ENCODE data around the gene C4orf36.
A peak's percentile ranks its signal among the peaks of the same experiment; 100 is the strongest.
"Not testable (repeated sequence)": the region's sequence is repeated elsewhere in the genome, so short reads cannot be mapped to it uniquely, and the experiment has no call there.

Gene C4orf36

DNA sequence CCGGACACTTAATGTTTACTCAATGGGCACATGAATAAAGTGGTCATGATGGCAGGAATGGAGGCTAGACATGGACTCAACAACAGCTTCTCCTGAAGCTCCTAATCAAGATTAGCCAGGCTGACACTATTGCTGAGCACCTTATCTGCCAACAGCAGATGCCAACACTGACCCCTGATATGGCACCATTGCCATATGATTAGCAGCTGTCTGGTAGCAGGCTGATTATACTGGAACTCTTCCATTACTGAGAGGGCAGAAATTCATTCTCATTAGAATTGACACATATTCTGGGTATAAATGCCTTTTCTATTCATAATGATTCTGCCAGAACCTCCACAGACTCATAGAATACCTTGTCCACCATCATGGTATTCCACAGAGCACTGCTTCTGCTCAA, 24.2 kb upstream of the C4orf36 start:
- DNase-seq = no peak

DNA sequence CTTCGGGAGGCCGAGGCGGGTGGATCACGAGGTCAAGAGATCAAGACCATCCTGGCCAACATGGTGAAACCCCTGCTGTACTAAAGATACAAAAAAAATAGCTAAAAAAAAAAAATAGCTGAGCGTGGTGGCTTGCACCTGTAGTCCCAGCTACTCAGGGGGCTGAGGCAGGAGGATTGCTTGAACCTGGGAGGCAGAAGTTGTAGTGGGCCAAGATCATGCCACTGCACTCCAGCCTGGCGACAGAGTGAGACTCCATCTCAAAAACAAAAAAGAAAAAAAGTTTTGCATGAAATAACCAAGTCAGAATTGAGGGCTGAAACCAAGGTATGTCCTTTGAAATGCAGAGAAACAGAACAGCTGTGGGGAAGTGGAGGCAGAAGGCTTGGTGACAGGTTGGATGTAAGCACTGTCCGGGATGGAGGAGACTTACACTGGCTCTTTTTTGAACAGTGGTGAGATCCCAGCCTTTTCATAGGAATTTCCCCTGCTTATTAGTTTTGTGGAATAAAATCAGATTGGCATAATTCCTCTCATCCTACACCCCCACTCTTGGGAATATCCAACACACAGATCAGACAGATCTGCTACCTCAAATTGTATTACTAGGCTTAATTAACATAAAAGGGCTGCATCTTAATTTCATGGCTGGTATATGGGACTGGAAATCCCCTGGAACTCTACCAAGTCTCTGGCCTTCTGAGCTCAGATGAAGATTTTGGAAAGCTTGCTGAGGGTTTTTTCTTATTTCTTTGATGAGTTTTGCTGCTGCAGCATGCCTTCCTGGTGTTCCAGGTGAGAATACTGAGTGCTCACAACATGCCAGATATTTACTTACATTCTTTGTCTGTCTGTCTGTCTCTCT, 18.8 kb upstream of the C4orf36 start:
- DNase-seq = no peak

DNA sequence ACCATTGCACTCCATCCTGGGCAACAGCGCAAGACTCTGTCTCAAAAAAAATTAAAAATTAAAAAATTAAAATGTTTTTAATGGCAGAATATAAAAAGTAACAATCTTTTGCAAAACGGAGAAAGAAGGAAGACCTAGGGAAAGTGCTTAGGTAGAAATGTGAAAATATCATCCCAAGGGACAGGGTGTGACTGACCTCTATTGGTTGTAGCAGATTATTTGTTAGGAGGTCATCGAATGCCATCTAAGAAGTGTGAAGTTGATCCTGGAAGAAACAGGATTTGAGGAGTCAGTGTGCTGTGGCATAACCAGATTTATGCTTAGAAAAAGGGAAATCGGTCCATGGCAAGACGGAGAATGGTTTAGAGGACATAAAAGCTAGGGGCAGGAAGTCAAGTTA, 18.1 kb upstream of the C4orf36 start:
- no peak for DNase-seq

DNA sequence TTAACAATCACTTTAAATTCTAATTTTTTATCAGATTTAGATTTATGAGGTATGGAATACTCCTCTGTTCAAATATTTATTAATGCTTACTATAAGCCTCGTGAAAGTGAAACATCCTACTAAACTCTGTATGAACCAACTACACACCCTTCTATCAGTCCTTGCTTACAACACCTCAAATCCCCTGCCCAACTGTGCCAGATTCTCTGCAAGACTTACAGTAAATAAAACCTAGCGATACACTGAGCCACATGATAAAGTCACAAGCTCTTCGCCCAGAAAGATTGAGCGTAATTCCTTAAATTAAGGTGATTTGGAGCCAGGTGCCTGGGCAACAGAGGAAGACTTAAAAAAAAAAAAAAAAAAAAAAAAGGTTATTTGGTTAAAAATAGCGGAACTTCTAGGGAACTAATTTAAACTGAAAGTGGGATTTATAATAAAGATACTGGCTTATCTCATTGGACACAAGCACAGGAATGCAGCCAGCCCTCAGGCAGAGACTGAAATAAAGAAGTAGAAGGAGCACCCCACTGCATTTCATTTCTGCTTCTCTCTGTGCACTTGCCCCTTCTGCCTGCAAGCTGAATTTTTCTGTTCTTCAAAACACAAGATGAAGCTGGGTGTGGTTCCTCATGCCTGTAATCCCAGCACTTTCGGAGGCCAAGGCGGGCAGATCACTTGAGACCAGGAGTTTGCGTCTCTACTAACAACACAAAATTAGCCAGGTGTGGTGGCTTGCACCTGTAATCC, 17.5 kb upstream of the C4orf36 start:
- no peak for DNase-seq

DNA sequence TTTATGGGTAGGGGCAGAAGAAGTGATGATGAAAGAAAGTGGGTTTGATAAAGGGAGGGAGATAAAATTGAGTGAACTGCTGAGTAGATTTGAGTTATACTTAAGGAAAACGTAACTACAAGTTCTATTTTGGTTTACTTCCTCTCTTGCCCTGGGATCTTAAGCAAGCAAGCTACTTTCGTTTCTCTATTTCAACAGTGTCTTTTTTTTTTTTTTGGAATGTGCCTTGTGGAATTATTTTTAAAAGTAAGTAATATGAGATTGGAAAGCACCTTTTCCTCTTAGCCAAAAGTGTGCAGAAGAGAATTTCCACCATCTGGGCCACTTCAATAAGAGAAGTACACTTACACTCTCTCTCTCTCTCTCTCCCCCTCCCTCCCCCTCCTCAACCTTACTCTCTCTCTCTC, 16.0 kb upstream of the C4orf36 start:
- DNase-seq = no peak

DNA sequence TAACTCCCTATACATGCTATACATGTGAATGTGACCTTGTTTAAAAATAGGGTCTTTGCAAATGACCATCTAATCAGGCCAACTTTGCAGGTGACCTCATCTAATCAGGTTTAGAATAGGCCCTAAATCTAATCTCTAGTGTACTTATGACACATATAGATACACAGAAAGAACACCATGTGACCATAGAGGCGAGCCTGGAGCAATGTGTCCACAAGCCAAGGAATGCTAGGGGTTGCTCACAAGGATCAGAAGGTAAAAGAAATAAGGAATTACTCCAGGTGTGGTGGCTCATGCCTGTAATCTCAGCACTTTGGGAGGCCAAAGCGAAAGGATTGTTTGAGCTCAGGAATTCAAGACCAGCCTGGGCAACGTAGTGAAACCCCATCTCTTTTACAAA, 9.6 kb upstream of the C4orf36 start:
- no peak for DNase-seq

DNA sequence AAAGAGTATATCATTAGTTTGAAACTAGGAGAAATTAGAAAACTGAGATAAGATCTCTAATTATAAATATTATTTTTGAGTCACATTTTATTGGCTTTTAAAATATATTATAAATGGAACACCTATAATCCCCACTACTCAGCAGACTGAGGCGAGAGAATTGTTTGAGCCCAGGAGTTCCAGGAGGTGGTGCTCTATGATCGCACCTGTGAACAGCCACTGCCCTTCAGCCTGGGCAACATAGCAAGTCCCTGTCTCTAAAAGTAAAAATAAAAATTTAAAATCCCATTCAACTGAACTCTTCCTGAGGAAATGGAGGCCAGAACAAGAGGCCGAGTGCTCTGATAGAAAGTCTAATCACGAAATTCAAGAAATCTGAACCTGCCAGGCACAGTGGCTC, 6.3 kb upstream of the C4orf36 start:
- DNase-seq = no peak

DNA sequence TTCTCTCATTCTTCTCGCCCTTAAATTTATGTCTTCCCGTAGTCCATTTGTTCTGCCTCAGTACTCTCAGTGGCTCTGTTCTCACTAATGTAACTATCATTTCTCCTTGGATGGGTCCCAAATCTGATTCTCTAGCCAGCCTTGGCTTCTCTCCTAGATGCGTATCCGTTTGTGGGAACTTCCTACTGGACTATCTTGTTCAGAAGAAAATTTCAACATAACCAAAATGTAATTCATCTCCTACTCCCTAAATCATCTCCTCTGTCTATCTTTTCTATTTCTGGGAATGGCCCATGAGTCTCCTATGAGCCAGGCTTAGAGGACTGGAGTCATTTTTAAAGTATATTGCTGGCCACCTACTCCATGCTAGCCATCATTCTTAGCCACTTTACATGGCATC, 4.4 kb upstream of the C4orf36 start:
- DNase-seq = no peak

DNA sequence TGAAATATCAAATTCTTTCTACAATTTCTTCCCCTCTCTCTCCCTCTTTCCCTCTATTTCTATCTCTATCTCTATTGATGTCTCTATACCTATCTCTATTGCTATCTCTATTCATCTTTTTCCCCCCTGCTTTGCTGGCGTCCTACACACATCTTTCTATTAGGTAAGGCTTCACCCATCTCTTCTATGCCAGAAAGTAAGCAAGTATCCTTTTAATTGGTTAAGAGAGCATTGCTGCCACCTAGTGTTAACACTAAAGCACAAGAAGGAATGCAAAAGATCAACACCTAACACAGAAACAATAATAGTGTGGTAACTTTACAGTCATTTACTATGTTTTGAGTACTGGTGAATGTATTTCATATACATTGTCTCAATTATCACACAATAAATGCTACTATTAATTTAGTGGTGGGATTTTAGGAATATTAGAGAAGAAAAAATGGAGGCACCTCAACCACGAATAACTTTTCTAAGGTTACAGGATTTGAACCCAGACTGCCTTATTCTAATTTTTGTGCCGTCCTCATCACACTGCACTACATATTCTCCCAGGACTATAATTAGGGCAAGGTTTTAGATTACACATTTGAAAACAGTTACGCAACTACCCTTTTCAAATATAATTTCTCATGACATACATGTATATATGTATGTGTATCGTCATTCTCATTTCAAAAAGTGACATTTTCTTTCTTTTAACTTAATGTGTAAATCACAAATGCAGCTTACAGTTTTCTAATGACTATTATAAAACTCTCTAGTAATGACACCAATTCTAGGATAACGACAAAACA, 3.7 kb upstream of the C4orf36 start:
- peak; percentile 77 for DNase-seq

DNA sequence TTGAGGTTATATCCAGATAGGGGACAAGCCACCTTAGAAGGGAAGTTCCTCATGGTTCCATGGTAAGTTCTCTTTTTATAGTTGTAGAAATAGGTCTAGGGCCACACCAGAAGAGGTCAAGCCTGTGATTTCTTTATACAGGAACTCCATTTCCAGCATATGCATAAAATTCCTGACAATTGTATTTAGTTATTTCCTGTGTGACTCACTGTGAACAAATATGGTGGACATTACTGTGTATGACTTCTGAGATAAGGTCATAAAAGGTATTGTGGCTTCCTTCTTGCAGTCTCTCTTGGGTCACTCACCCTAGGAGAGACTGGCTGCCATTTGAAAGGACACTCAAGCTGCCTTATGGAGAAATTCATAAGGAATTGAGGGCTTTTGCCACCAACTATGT, 2.2 kb upstream of the C4orf36 start:
- no peak for DNase-seq

DNA sequence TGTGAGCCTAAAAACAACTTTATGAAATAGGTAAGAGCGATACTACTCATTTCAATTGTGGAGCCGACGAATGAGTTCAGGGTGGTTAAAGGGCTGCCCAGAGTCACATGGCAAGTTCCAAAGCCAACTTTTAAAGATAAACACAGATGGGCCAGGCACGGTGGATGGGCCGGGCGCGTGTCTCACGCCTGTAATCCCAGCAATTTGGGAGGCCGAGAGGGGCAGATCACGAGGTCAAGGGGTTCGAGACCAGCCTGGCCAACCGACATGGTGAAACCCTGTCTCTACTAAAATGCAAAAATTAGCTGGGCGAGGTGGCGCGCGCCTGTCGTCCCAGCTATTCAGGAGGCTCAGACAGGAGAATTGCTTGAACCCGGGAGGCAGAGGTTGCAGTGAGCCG, 914 bp upstream of the C4orf36 start:
- DNase-seq = no peak

DNA sequence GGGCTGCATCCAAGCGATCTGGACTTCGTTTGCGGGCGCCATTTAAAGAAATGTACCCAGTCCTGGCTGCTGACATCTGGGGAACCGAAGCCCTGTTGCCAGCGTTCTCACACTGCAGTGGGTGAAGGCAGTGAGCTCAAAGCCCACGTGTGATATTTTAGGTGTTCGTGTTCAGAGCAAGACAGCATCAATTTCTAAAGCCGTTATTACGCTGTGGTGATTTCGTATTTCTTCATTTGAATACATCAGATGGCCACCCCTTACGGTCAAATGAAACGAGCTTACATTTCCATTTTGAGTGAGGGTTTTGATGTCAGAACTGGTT, 376 bp upstream of the C4orf36 start:
- DNase-seq = peak; percentile 39

DNA sequence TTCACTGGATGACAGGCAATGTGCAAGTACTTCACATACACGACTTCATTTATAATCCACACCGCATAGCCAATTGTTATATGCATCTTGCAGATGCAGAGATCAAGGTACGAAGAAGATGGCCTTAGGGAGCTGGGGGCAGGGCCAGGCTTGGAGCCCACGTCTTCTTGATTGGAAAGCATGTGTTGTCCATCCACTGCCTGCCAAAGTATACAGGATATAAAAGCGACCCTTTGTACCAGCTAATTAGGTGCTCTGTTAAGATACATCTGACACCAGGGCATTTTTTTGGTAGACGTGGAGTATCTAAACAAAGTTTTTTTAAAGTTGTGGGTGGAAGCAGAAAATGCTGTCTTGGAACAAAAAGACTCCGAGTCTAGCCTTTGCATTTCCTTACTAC, 1.4 kb downstream of the C4orf36 start:
- no peak for DNase-seq

DNA sequence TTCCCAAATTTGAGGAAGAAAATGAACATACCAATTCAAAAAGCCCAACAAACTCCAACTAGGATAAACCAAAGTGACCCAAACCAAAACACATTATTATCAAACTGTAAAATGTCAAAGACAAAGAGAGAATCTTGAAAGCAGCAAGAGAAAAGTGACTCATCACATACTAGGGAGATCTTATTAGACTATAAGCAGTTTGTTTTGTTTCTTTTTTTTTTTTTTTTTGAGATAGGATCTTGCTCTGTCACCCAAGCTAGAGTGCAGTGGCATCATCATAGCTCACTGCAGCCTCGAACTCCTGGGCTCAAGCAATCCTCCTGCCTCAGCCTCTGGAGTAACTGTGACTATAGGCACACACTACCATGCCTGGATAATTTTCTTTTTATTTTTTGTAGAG, 12.6 kb downstream of the C4orf36 start:
- no peak for DNase-seq

DNA sequence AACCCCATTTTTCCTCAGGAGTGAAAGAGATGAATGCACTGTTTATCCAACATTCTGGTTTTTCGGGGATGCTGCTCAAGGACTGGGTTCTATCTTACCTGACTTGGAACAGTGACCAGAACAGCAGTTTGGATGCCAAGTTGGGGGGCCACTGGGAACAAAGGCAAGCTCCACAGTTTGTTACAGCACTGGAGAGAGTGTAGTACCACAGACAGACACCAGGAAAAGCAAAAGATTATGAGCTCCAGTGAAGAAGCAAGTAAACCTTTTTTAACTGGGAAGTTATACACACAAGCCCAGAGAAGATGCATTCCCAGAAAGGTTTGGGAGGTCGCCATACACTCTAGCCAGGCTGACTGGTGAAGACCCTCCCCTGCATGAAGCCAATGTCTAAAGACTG, 13.6 kb downstream of the C4orf36 start:
- DNase-seq = no peak

DNA sequence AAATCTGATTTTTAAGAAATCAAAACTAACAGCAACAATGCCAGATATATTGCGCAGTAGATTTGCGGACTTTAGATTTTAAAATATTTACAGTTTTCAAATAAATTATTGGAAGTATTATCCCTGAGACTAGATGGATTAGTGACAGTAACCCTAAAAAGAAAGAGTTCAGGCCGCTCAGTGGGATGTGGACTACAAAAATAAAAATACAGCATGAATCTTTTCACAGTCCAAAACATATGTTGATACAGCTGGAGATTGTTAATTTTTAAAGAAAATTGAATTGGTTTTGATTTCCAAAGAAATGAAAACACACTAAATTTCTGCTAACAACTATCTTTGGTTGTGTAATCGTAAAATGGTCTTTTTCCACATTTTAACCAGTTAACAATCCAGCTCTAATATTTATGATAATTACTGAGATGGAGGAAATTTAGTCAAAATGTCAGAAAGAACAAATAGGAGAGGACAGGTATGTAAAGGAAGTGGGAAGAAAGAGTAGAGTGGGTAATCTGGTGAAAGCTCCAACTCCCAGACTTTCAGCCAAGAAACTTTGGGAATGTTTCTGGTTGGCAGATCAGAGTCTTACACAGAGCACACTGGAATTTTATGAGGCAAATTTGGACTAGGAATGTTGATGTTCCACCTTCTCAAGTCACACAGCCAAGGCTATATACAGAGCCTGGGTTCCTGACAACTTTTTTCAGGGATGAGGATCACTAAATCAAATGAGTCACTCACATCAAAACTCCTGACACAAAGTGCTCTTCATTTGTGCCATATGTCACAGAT, 15.1 kb downstream of the C4orf36 start:
- no peak for DNase-seq

DNA sequence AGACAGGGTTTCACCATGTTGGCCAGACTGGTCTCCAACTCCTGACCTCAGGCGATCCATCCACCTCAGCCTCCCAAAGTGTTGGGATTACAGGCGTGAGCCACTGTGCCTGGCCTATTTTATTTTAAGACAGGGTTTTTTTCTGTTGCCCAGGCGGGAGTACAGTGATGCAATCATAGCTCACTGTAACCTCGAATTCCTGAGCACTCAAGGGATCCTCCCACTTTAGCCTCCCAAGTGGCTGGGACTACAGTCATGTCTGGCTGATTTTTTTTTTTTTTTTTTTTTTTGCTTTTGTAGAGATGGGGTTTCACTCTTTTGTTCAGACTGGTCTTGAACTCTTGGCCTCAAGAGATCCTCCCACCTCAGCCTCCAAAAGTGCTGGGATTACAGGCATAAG, 16.8 kb downstream of the C4orf36 start:
- not testable (repeated sequence) for DNase-seq

DNA sequence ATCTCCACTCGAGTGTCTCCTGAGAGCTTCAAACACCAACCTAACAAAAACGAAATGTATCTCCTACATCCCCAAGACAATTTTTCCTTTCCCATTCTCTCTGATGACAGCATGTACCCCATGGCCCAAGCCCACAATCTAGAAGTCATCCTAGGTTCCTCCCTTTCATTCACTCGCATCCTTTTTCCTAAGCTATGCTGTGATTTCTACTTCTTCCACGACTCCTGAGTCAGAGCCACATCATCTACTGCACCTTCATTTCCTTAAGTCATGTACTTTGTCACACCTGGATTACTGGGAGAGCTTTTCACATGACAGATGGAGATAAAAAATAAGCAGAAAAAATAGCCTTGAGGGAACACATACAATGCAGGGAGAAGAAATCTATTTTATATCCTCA, 20.1 kb downstream of the C4orf36 start:
- DNase-seq = no peak

DNA sequence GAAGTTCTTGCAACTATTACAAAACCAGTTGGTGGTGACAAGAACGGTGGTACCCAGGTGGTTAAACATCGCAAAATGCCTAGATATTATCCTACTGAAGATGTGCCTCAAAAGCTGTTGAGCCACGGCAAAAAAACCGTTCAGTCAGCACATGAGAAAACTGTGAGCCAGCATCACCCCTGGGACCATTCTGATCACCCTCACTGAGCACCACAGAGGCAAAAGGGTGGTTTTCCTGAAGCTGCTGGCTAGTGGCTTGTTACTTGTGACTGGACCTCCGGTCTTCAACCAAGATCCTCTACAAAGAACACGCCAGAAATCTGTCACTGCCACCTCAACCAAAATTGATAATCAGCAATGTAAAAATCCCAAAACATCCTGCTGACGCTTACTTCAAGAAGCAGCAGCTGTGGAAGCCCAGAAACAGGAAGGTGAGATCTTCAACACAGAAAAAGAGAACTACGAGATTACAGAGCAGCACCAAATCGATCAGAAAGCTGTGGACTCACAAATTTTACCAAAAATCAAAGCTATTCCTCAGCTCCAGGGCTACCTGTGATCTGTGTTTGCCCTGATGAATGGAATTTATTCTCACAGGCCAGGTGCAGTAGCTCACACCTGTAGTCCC, 21.7 kb downstream of the C4orf36 start:
- DNase-seq = no peak

DNA sequence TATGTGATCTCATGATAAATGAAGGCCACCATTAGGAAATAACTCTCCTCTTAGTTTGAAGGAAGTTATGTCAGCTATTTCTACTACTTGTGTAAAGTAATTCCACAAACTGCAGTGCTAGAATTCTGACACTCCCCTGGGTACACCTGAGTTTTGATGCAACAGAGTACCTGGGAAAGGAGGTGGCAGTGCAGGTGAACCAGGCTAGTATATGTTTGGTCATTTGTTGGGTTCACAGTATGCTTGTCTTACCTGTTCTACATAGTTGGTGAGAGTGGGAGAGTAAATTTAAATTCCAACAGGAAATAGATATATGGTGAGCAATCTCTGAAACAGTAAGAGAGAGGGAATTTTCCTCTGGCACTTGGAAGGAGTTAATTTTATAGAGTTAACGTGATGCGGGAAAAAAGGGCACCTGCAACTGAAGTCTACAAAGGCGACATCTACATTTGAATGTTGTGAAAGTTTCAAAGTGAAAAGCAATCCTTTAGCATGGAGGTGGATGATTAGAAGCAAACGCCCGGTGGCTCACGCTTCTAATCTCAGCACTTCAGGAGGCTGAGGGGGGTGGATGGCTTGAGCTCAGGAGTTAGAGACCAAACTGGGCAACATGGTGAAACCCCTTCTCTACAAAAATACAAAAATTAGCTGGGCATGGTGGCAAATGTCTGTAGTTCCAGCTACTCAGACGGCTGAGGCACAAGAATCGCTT, 34.7 kb downstream of the C4orf36 start:
- no peak for DNase-seq

DNA sequence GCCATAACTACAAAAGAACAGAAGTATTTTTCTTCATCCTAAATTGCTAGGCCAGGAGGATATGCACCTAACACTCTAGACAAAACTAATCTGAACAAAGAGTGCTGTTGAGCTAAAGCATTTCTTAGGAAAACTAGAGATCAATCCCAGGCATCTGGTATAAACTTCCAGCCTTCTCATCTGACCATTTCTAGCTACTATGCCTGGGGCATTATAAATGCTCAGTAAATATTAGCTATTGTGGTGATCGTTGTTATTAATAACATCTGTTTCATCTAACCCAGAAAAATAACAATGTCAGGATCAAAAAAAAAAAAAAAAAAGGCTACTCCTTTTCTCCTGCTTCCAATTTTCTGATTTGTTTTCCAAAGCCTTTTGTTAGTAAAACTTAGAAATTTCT, 35.3 kb downstream of the C4orf36 start:
- no peak for DNase-seq

DNA sequence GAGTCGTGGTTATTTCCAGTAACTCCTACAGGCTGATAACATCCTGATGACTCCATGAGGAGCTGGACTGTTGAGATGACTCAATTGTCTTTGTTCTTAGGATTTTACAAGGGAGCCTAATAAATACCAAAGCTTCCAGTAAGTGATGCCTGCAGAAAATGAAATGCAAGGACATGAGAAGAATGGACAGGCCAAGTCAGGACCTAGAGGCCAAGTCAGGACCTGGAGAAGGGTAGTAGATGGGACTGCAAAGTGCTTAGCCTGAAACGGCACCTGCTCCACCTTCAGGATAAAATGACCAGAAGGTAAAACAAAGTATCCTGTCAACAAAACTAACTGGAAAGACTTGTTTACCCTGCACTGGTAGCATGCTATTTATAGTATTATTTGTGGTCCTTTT, 36.6 kb downstream of the C4orf36 start:
- no peak for DNase-seq

Measured in midbrain (tissue), 1 donor.